K562 (cell line): ENCODE measurements around the gene SPATA25. TPM values are rescaled to one million over a fixed set of nuclear protein-coding genes. Genes with fewer than 3 reads are reported as not detected.

ENCODE experiments used
- CBX8 ChIP-seq: fragments of 200-600 bp; sonication (generic); IDR thresholded peaks from 2 replicates; pipeline ENCODE4 v1.6.1; 2012; ENCODE audit warnings: borderline replicate concordance, mixed run types, low read depth, mild to moderate bottlenecking, moderate library complexity, mixed read lengths, low read length, control low read depth, inconsistent platforms; ENCODE audit not compliant: poor library complexity, severe bottlenecking; ENCODE audit errors: extremely low read depth
- DMBX1 ChIP-seq: fragments of 250-450 bp; sonication (Bioruptor Pico); IDR thresholded peaks from 2 replicates; pipeline ENCODE4 v1.8.0; 2022; ENCODE audit warnings: inconsistent platforms, mild to moderate bottlenecking, moderate library complexity, borderline replicate concordance
- ESRRB ChIP-seq: fragments of 250-450 bp; sonication (Bioruptor Pico); IDR thresholded peaks from 2 replicates; pipeline ENCODE4 v1.5.0; 2020; ENCODE audit warnings: mild to moderate bottlenecking, moderate library complexity, borderline replicate concordance
- FOXK1 ChIP-seq: sonication (generic); formaldehyde crosslinking; IDR thresholded peaks from 2 replicates; pipeline ENCODE4 v1.8.0; 2022; ENCODE audit warnings: missing genetic modification reagents, mild to moderate bottlenecking, borderline replicate concordance
- HDAC8 ChIP-seq: fragments of 450-650 bp; IDR thresholded peaks from 2 replicates; pipeline ENCODE4 v1.6.1; 2016; ENCODE audit warnings: mild to moderate bottlenecking, missing genetic modification characterization, moderate library complexity, missing compliant biosample characterization
- HDGF ChIP-seq: fragments of 450-650 bp; IDR thresholded peaks from 2 replicates; pipeline ENCODE4 v1.6.1; 2016
- HMGN3 ChIP-seq: IDR thresholded peaks from 2 replicates; pipeline ENCODE4 v1.6.1; 2011; ENCODE audit warnings: borderline replicate concordance, low read depth, mild to moderate bottlenecking, mixed read lengths, low read length; ENCODE audit not compliant: insufficient read length; ENCODE audit errors: extremely low read depth
- MYBL2 ChIP-seq, 2 experiments: fragments of 450-650 bp in 1 of 2; sonication (generic) in 1 of 2; formaldehyde crosslinking in 1 of 2; IDR thresholded peaks; 2 replicates each; pipeline versions ENCODE4 v1.6.1 to v1.8.1; 2017 to 2022; ENCODE audit warnings: borderline replicate concordance in 1 of 2, inconsistent platforms in 1 of 2, low read depth in 1 of 2, mild to moderate bottlenecking in 1 of 2, missing genetic modification reagents in 1 of 2, moderate library complexity in 1 of 2
- NCOA2 ChIP-seq, 2 experiments: fragments of 450-650 bp; IDR thresholded peaks; 2 replicates each; pipeline ENCODE4 v1.6.1; 2018; ENCODE audit warnings: mild to moderate bottlenecking in 2 of 2, moderate library complexity in 1 of 2; ENCODE audit not compliant: partially characterized antibody in 2 of 2
- NCOA6 ChIP-seq: fragments of 450-650 bp; IDR thresholded peaks from 2 replicates; pipeline ENCODE4 v1.6.1; 2017; ENCODE audit warnings: mild to moderate bottlenecking
- NR2C2 ChIP-seq, 2 experiments: fragments of 200-800 bp in 1 of 2; sonication (Bioruptor generic) in 1 of 2; sonication (generic) in 1 of 2; formaldehyde crosslinking in 1 of 2; IDR thresholded peaks; 2 replicates each; pipeline versions ENCODE4 v1.6.1 to v1.8.0; 2016 to 2022; ENCODE audit warnings: mild to moderate bottlenecking in 1 of 2, missing compliant biosample characterization in 1 of 2, missing genetic modification characterization in 1 of 2, missing genetic modification reagents in 1 of 2
- POLR2A ChIP-seq: fragments of 450-650 bp; conservative IDR thresholded peaks from 2 replicates; pipeline ENCODE4 v1.6.1; 2016
- POLR2AphosphoS5 ChIP-seq: IDR thresholded peaks from 2 replicates; pipeline ENCODE4 v1.6.1; 2011; ENCODE audit warnings: mild to moderate bottlenecking, low read depth, low read length, moderate library complexity; ENCODE audit not compliant: control insufficient read depth, insufficient read depth
- SNIP1 ChIP-seq: fragments of 450-650 bp; IDR thresholded peaks from 2 replicates; pipeline ENCODE4 v1.7.1; 2017; ENCODE audit warnings: low read depth, mild to moderate bottlenecking
- SRSF3 ChIP-seq: fragments of 200-400 bp; formaldehyde crosslinking; IDR thresholded peaks from 2 replicates; pipeline ENCODE4 v1.6.1; 2016; ENCODE audit warnings: mild to moderate bottlenecking, low read length, moderate library complexity; ENCODE audit not compliant: insufficient read depth
- TCF3 ChIP-seq: sonication (generic); formaldehyde crosslinking; IDR thresholded peaks from 2 replicates; pipeline ENCODE4 v1.4.0; 2020; ENCODE audit warnings: mild to moderate bottlenecking, missing genetic modification reagents
- ZNF239 ChIP-seq: fragments of 250-450 bp; sonication (Bioruptor Pico); IDR thresholded peaks from 2 replicates; pipeline ENCODE4 v1.4.0; 2020; ENCODE audit warnings: mild to moderate bottlenecking
- ZNF431 ChIP-seq: sonication (generic); formaldehyde crosslinking; IDR thresholded peaks from 2 replicates; pipeline ENCODE4 v1.8.0; 2022; ENCODE audit warnings: mild to moderate bottlenecking, missing genetic modification reagents
- ZNF445 ChIP-seq: fragments of 250-450 bp; sonication (Bioruptor Pico); IDR thresholded peaks from 2 replicates; pipeline ENCODE4 v1.4.0; 2020; ENCODE audit warnings: low read depth, mild to moderate bottlenecking, moderate library complexity
- polyA plus RNA-seq, 8 experiments: library from polyadenylated mRNA; depleted of rRNA in 4 of 8; stranded (reverse) in 5 of 8; unstranded in 3 of 8; fragments of >200 nt; fragmentation: Nextera tagmentation in 2 of 8; fragmentation: Illumina TruSeq in 1 of 8; extraction: Ambion mirVana in 2 of 8; extraction: Trizol in 1 of 8; gene quantifications; 2 replicates each; pipeline versions ENCODE4 v1.2.1 to v1.2.3, GENCODE V29; 2011 to 2014; ENCODE audit warnings: inconsistent platforms in 1 of 8, missing spikeins in 1 of 8
- total RNA-seq, 7 experiments: library from RNA; depleted of rRNA in 6 of 7; stranded (reverse); fragments of >200 nt in 6 of 7; fragmentation: Illumina TruSeq in 2 of 7; extraction: Trizol in 2 of 7; gene quantifications; 2 replicates each; pipeline versions ENCODE4 v1.2.1 to v1.2.3, GENCODE V29; 2011 to 2021; ENCODE audit warnings: low replicate concordance in 1 of 7
- TF ChIP-seq, protein P1 (sequence below): fragments of 250-450 bp; sonication (Bioruptor Pico); IDR thresholded peaks from 2 replicates; pipeline ENCODE4 v1.4.0; 2020; ENCODE audit warnings: borderline replicate concordance
- TF ChIP-seq, protein P2 (sequence below): fragments of 250-450 bp; sonication (Bioruptor Pico); IDR thresholded peaks from 2 replicates; pipeline ENCODE4 v1.8.0; 2021; ENCODE audit warnings: moderate library complexity, mild to moderate bottlenecking, inconsistent platforms
- TF ChIP-seq, protein P3 (sequence below): sonication (generic); formaldehyde crosslinking; IDR thresholded peaks from 2 replicates; pipeline ENCODE4 v1.8.0; 2022; ENCODE audit warnings: mild to moderate bottlenecking, missing genetic modification reagents
- TF ChIP-seq, protein P4 (sequence below): fragments of 450-650 bp; IDR thresholded peaks from 2 replicates; pipeline ENCODE4 v1.6.1; 2016; ENCODE audit warnings: antibody characterized with exemption

SPATA25 gene
- total and polyA plus RNA-seq, 9 of the 15 experiments (the other 6 are each of a cell fraction or from before 2014, with no cell fraction given), result 0.21 to 0.95 (median 0.53) TPM; not detected in 3

DNA sequence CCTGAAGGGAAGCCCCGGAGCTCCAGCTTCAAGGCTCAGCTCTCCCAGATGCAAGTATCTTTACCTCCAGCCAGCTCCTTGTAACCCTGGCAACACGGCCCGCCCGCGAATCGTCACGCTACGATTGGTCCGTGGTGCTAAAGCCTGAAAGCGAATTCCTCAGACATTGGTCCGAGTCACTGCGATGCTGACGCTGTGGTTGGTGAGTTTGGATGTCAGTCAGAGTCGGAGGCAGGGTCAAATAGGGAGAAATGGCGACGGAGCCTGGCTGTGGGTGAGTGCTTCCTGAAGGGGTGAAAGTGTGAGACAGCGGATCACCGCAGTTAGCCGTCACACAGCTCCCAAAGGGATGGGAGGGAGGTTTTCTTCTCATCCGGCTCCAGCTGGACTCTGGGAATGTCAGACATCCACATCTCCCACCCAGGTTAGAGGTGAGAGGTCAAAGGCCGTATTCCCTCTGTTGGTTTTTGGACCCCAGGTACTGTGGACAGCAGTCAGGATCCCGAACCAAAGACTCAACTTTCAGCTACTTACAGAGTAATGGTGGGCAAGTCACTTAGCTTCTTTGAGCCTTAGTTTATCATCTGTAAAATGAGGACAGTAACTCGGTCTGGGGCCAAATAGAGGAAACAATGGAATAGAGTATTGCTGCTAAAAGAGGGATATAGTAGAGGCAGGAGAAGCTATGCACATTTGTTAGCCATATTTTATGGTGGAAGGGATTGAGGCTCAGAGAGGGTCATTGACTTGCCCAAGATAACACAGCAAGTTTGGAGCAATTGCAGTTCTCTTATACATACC is 6.2 kb downstream of the SPATA25 start, which contains the start of gene ZSWIM1 (continued):
- TF ChIP-seq TCF3 (CRISPR knock-in tag) (no peak), FOXK1 (CRISPR knock-in tag) (no peak), ESRRB (CRISPR knock-in tag) (no peak), ZNF239 (CRISPR knock-in tag) (no peak), SNIP1 (no peak), SRSF3 (no peak), HDGF (peak; percentile 77; the same call in 1 of the 2 replicates), POLR2A (peak; percentile 97), ZNF431 (CRISPR knock-in tag) (no peak), HDAC8 (tag) (no peak), NR2C2 (CRISPR knock-in tag; IDR thresholded peaks at IDR 0.05) (peak; percentile 97), NR2C2 (tag; IDR thresholded peaks at IDR 0.05) (peak; percentile 99), ZNF445 (CRISPR knock-in tag) (no peak), CBX8 (no peak), POLR2AphosphoS5 (peak; percentile 85), NCOA2 (IDR thresholded peaks at IDR 0.05; ENCODE audit: partially characterized antibody in 2 of 2) (no peak), DMBX1 (no peak), MYBL2 (IDR thresholded peaks at IDR 0.05; ENCODE audit: low read depth) (no peak), MYBL2 (CRISPR knock-in tag; IDR thresholded peaks at IDR 0.05; ENCODE audit: borderline replicate concordance) (no peak), HMGN3 (no peak), NCOA6 (no peak)
- TF ChIP-seq, protein P1, sequence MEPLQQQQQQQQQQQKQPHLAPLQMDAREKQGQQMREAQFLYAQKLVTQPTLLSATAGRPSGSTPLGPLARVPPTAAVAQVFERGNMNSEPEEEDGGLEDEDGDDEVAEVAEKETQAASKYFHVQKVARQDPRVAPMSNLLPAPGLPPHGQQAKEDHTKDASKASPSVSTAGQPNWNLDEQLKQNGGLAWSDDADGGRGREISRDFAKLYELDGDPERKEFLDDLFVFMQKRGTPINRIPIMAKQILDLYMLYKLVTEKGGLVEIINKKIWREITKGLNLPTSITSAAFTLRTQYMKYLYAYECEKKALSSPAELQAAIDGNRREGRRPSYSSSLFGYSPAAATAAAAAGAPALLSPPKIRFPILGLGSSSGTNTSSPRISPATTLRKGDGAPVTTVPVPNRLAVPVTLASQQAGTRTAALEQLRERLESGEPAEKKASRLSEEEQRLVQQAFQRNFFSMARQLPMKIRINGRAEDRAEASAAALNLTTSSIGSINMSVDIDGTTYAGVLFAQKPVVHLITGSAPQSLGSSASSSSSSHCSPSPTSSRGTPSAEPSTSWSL (CRISPR knock-in tag), result no peak
- TF ChIP-seq, protein P2, sequence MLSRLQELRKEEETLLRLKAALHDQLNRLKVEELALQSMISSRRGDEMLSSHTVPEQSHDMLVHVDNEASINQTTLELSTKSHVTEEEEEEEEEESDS, result no peak
- TF ChIP-seq, protein P3, sequence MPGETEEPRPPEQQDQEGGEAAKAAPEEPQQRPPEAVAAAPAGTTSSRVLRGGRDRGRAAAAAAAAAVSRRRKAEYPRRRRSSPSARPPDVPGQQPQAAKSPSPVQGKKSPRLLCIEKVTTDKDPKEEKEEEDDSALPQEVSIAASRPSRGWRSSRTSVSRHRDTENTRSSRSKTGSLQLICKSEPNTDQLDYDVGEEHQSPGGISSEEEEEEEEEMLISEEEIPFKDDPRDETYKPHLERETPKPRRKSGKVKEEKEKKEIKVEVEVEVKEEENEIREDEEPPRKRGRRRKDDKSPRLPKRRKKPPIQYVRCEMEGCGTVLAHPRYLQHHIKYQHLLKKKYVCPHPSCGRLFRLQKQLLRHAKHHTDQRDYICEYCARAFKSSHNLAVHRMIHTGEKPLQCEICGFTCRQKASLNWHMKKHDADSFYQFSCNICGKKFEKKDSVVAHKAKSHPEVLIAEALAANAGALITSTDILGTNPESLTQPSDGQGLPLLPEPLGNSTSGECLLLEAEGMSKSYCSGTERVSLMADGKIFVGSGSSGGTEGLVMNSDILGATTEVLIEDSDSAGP (CRISPR knock-in tag), result no peak
- TF ChIP-seq, protein P4, sequence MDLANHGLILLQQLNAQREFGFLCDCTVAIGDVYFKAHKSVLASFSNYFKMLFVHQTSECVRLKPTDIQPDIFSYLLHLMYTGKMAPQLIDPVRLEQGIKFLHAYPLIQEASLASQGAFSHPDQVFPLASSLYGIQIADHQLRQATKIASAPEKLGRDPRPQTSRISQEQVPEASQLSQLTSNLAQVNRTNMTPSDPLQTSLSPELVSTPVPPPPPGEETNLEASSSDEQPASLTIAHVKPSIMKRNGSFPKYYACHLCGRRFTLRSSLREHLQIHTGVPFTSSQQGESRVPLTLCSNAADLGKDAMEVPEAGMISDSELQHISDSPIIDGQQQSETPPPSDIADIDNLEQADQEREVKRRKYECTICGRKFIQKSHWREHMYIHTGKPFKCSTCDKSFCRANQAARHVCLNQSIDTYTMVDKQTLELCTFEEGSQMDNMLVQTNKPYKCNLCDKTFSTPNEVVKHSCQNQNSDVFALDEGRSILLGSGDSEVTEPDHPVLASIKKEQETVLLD, result no peak
